ENCODE measurements around the gene SLC44A3. TPM values are rescaled to one million over a fixed set of nuclear protein-coding genes. Genes with fewer than 3 reads are reported as not detected.

SLC44A3 gene
- total and polyA plus RNA-seq, 2 of the 4 experiments (the other 2 are of a cell fraction): 0.31 to 0.54 TPM

GRCh38 chr1:94843846-94844245 lies 23.7 kb downstream of the SLC44A3 start:
- Histone ChIP-seq H2BK5ac (ENCODE audit: low read depth, low read length, poor library complexity, severe bottlenecking) (no peak overlapping the region), H3K4me1 (ENCODE audit: control insufficient read depth, insufficient read depth, low read length) (no peaks in the 10 kb centered on the region), H2BK20ac (ENCODE audit: low read depth, low read length) (no peak overlapping the region), H4K20me1 (ENCODE audit: insufficient read depth, low read length) (no peaks in the 10 kb centered on the region), H3K27ac (ENCODE audit: insufficient read depth, low read length) (no peak overlapping the region), H4K91ac (ENCODE audit: insufficient read depth, low read depth, low read length) (no peak overlapping the region), H2BK120ac (ENCODE audit: low read depth, low read length) (no peak overlapping the region), H2AK5ac (ENCODE audit: low read depth, low read length) (no peak overlapping the region), H3K4me2 (ENCODE audit: low read depth, low read length) (no peak overlapping the region), H2AK9ac (replicated peaks; ENCODE audit: low read depth, low read length, poor library complexity) (no peak overlapping the region), H3K14ac (replicated peaks; ENCODE audit: low read depth, low read length) (no peak overlapping the region), H3K4ac (ENCODE audit: low read depth, low read length) (no peak overlapping the region), H4K8ac (ENCODE audit: low read depth in 2 of 2, low read length in 2 of 2) (no peak overlapping the region), H3K4me3 (ENCODE audit: insufficient read depth, low read depth, low read length) (no peak overlapping the region), H3K79me1 (ENCODE audit: low read depth in 1 of 2, low read length in 2 of 2) (no peaks in the 10 kb centered on the region), H2BK15ac (ENCODE audit: low read depth, low read length) (no peak overlapping the region), H3K27me3 (ENCODE audit: control insufficient read depth, insufficient read depth, low read length) (peaks cover 2% of the 10 kb centered on the region), H3K56ac (ENCODE audit: extremely low read depth, insufficient read depth, low read length) (no peak overlapping the region), H3K23ac (ENCODE audit: low read depth, low read length) (no peak overlapping the region), H2AFZ (replicated peaks; ENCODE audit: low read length, poor library complexity) (no peak overlapping the region), H3K9me1 (ENCODE audit: insufficient read depth, low read length) (no peaks in the 10 kb centered on the region), H3K9me3 (ENCODE audit: control insufficient read depth, insufficient read depth, low read length) (no peaks in the 10 kb centered on the region), H3K36me3 (ENCODE audit: control insufficient read depth, insufficient read depth, low read length) (no peaks in the 10 kb centered on the region), H3K18ac (ENCODE audit: low read depth, low read length) (no peak overlapping the region), H3K9ac (ENCODE audit: low read depth, low read length) (no peak overlapping the region), H4K5ac (ENCODE audit: low read depth, low read length) (no peak overlapping the region)
- POLR2A ChIA-PET (ENCODE audit: unreplicated experiment): no interaction called here
- dilution Hi-C loops (cut with HindIII; ENCODE audit: low sequenced_read_pairs, unreplicated experiment): no loop called here
- in situ Hi-C loops (cut with MboI; ENCODE audit: low sequenced_read_pairs): loop anchor here (10.0 kb wide), 1 partner anchor 391 kb away; the partner anchor contains the start of gene RWDD3
- CTCF ChIA-PET: no interaction called here
- TF ChIP-seq CEBPB (IDR thresholded peaks at IDR 0.05; ENCODE audit: low read depth, low read length): no peak
- no peak for TF ChIP-seq RCOR1 (IDR thresholded peaks at IDR 0.05; ENCODE audit: insufficient replicate concordance, low read length)
- no peak for TF ChIP-seq CHD1 (IDR thresholded peaks at IDR 0.05; ENCODE audit: low read depth, low read length)
- no peak for TF ChIP-seq ELK1 (IDR thresholded peaks at IDR 0.05; ENCODE audit: borderline replicate concordance, low read depth, low read length)
- TF ChIP-seq NFE2L2 (IDR thresholded peaks at IDR 0.05; ENCODE audit: low read depth, low read length): no peak
- TF ChIP-seq BHLHE40 (IDR thresholded peaks at IDR 0.05; ENCODE audit: low read depth, low read length): no peak
- TF ChIP-seq CTCF (conservative IDR thresholded peaks at IDR 0.05; ENCODE audit: low read depth, low read length): no peak
- no peak for TF ChIP-seq MXI1 (IDR thresholded peaks at IDR 0.05; ENCODE audit: borderline replicate concordance, low read depth, low read length)
- TF ChIP-seq USF2 (IDR thresholded peaks at IDR 0.05; ENCODE audit: low read depth, low read length): no peak
- TF ChIP-seq SMC3 (IDR thresholded peaks at IDR 0.05; ENCODE audit: low read depth, low read length): no peak
- TF ChIP-seq MAFK (IDR thresholded peaks at IDR 0.05; ENCODE audit: low read depth, low read length): no peak
- no peak for TF ChIP-seq FOS (IDR thresholded peaks at IDR 0.05; ENCODE audit: low read depth, low read length)
- no peak for TF ChIP-seq POLR2A (IDR thresholded peaks at IDR 0.05; ENCODE audit: low read depth, low read length)
- no peak for TF ChIP-seq RAD21 (IDR thresholded peaks at IDR 0.05; ENCODE audit: low read length)
- TF ChIP-seq MAZ (IDR thresholded peaks at IDR 0.05; ENCODE audit: borderline replicate concordance, low read depth, low read length): no peak
- no peak for TF ChIP-seq RFX5 (IDR thresholded peaks at IDR 0.05; ENCODE audit: low read depth, low read length)
- DNase-seq (no peak), ATAC-seq (ENCODE audit: low read depth) (no peak)
- intact Hi-C loops (cut with micrococcal nuclease): no loop called here
- 100% methylated on average over 2 of the region's 4 CpGs; no CpG with 5 or more reads in 1 of the 2 experiments for WGBS, 2 experiments (ENCODE audit: extremely low coverage in 2 of 2, insufficient read length in 1 of 2)
- no TSS peak for BruUV-seq (replicated peaks)

Data from IMR-90 (cell line).